ENCODE results near the gene TMEM127. TPM values are rescaled to one million over a fixed set of nuclear protein-coding genes. Genes with fewer than 3 reads are reported as not detected.
"Not testable (repeated sequence)": the region's sequence is repeated elsewhere in the genome, so short reads cannot be mapped to it uniquely, and the experiment has no call there.

Gene TMEM127
- total RNA-seq, 1 experiment from 2014 or later: 45.3 TPM

GRCh38 chr2:96241227-96241626 lies 24.6 kb downstream of the TMEM127 start:
- no peak for DNase-seq (ENCODE audit: low read depth)

GRCh38 chr2:96240341-96241038 lies 25.3 kb downstream of the TMEM127 start:
- no peak for DNase-seq (ENCODE audit: low read depth)

- DNase-seq (ENCODE audit: low read depth): no peak
These were observed 26.0 kb downstream of the TMEM127 start for GRCh38 chr2:96239745-96240264.

GRCh38 chr2:96239091-96239490 lies 26.7 kb downstream of the TMEM127 start:
- no peak for DNase-seq (ENCODE audit: low read depth)

GRCh38 chr2:96238266-96238665 lies 27.5 kb downstream of the TMEM127 start:
- no peak for DNase-seq (ENCODE audit: low read depth)

- no peak for DNase-seq (ENCODE audit: low read depth)
These were observed 28.9 kb downstream of the TMEM127 start for GRCh38 chr2:96236882-96237281.

- no peak for DNase-seq (ENCODE audit: low read depth)
These were observed 31.9 kb downstream of the TMEM127 start for GRCh38 chr2:96233880-96234316.

GRCh38 chr2:96233436-96233835 lies 32.4 kb downstream of the TMEM127 start:
- no peak for DNase-seq (ENCODE audit: low read depth)

- DNase-seq (ENCODE audit: low read depth): no peak
These were observed 34.5 kb downstream of the TMEM127 start for GRCh38 chr2:96231316-96231715.

- DNase-seq (ENCODE audit: low read depth): no peak
These were observed 40.7 kb downstream of the TMEM127 start for GRCh38 chr2:96225016-96225533.

GRCh38 chr2:96221106-96221505 lies 44.7 kb downstream of the TMEM127 start:
- not testable (repeated sequence) for DNase-seq (ENCODE audit: low read depth)

GRCh38 chr2:96219959-96220358 lies 45.8 kb downstream of the TMEM127 start:
- DNase-seq (ENCODE audit: low read depth): peak; percentile 40

- DNase-seq (ENCODE audit: low read depth): no peak
These were observed 47.2 kb downstream of the TMEM127 start for GRCh38 chr2:96218508-96219131.

- DNase-seq (ENCODE audit: low read depth): no peak
These were observed 51.2 kb downstream of the TMEM127 start for GRCh38 chr2:96214554-96214953.

GRCh38 chr2:96213379-96213778 lies 52.4 kb downstream of the TMEM127 start:
- DNase-seq (ENCODE audit: low read depth): no peak

- DNase-seq (ENCODE audit: low read depth): no peak
These were observed 53.5 kb downstream of the TMEM127 start for GRCh38 chr2:96212339-96212738.

GRCh38 chr2:96209729-96210085 lies 56.1 kb downstream of the TMEM127 start:
- DNase-seq (ENCODE audit: low read depth): no peak

- no peak for DNase-seq (ENCODE audit: low read depth)
These were observed 56.6 kb downstream of the TMEM127 start for GRCh38 chr2:96209011-96209728.

- DNase-seq (ENCODE audit: low read depth): peak; percentile 95
These were observed 57.4 kb downstream of the TMEM127 start, which contains the start of gene STARD7 for GRCh38 chr2:96208143-96209010. STARD7 (minus strand) TSS chr2:96208827; CDS start chr2:96208434, 393 bp downstream.

GRCh38 chr2:96207774-96208142 lies 58.0 kb downstream of the TMEM127 start:
- peak; percentile 11 for DNase-seq (ENCODE audit: low read depth)

GRCh38 chr2:96207073-96207773 lies 58.6 kb downstream of the TMEM127 start:
- DNase-seq (ENCODE audit: low read depth): no peak
